Esophagus muscularis mucosa (tissue), 4 donors: Measurements from ENCODE around the gene TMEM82. TPM values are rescaled to one million over a fixed set of nuclear protein-coding genes. Genes with fewer than 3 reads are reported as not detected.

ENCODE experiments used
- DNase-seq: peaks from one replicate; pipeline ENCODE4 v3.0.0-alpha.2; 2017; ENCODE audit errors: extremely low spot score
- H3K27ac ChIP-seq, 4 donors: fragments of 200-600 bp; sonication (generic); replicated peaks in 1 of 4; 1 replicate in 3 of 4; 2 replicates in 1 of 4; pipeline ENCODE4 v1.5.1; 2016 to 2019; ENCODE audit warnings: mild to moderate bottlenecking in 1 of 4
- H3K27me3 ChIP-seq, 4 donors: fragments of 200-600 bp; sonication (generic); one replicate each; pipeline versions ENCODE4 v1.5.1 to v1.6.0; 2016 to 2019
- H3K36me3 ChIP-seq, 4 donors: fragments of 200-600 bp; sonication (generic); one replicate each; pipeline ENCODE4 v1.5.1; 2016 to 2019
- H3K4me1 ChIP-seq, 4 donors: fragments of 200-600 bp; sonication (generic); one replicate each; pipeline ENCODE4 v1.5.1; 2016 to 2019
- H3K4me3 ChIP-seq, 4 donors: fragments of 200-600 bp; sonication (generic); 1 replicate in 2 of 4; 2 replicates in 2 of 4; pipeline ENCODE4 v1.5.1; 2016 to 2019; ENCODE audit warnings: mild to moderate bottlenecking in 4 of 4, moderate library complexity in 1 of 4
- H3K9me3 ChIP-seq, 4 donors: fragments of 200-600 bp; sonication (generic); 1 replicate in 3 of 4; 2 replicates in 1 of 4; pipeline ENCODE4 v1.5.1; 2016 to 2019
- CTCF ChIP-seq, 3 experiments: fragments of 200-600 bp in 2 of 3; fragments of 450-650 bp in 1 of 3; sonication (generic) in 2 of 3; IDR thresholded peaks; one replicate each; pipeline ENCODE4 v1.5.1; 2017 to 2019; ENCODE audit warnings: antibody characterized with exemption in 3 of 3, mild to moderate bottlenecking in 2 of 3, moderate library complexity in 1 of 3
- EP300 ChIP-seq: sonication (generic); formaldehyde crosslinking; IDR thresholded peaks from one replicate; pipeline ENCODE4 v1.6.1; 2017; ENCODE audit warnings: antibody characterized with exemption
- POLR2A ChIP-seq: fragments of 450-650 bp; IDR thresholded peaks from one replicate; pipeline ENCODE4 v1.6.1; 2017; ENCODE audit warnings: antibody characterized with exemption, moderate library complexity, mild to moderate bottlenecking, low read depth
- POLR2AphosphoS5 ChIP-seq, 2 donors: sonication (generic); formaldehyde crosslinking; IDR thresholded peaks; one replicate each; pipeline ENCODE4 v1.6.1; 2017; ENCODE audit warnings: antibody characterized with exemption in 2 of 2
- WGBS: methylation state at CpG from one replicate; pipeline ENCODE4 v1.1.5; 2018; 5-methylcytosine and 5-hydroxymethylcytosine counted together
- intact Hi-C: fragments of 100-400 bp; cut with DNase I; formaldehyde crosslinking; loops from one replicate; pipeline ENCODE4 v1.15.1; 2023
- total RNA-seq, 4 donors: library from RNA; depleted of rRNA; stranded (reverse); fragments of >200 nt; gene quantifications; one replicate each; pipeline versions ENCODE4 v1.1.0 to v1.2.1, GENCODE V29; 2016

TMEM82 gene
- total RNA-seq, 4 donors from 2014 or later: not detected

GRCh38 chr1:15701784-15702183 lies 40.5 kb upstream of the TMEM82 start:
- Histone ChIP-seq H3K4me1 (peaks cover 50 to 86% (median 71%) of the 10 kb centered on the region in 4 donors), H3K36me3 (peaks cover 0 to 11% (median 9%) of the 10 kb centered on the region in 4 donors), H3K4me3 (no peak overlapping the region), H3K27me3 (no peaks in the 10 kb centered on the region), H3K9me3 (no peaks in the 10 kb centered on the region), H3K27ac (peak overlapping the region in 2 of 4 donors; percentile 87 to 91)
- DNase-seq: no peak
- 89% methylated on average over 8 of the region's 8 CpGs for WGBS
- intact Hi-C loops: no loop called here
- TF ChIP-seq EP300: no peak
- no peak for TF ChIP-seq POLR2AphosphoS5 (IDR thresholded peaks at IDR 0.05)
- no peak for TF ChIP-seq POLR2A
- no peak for TF ChIP-seq CTCF (IDR thresholded peaks at IDR 0.05)

GRCh38 chr1:15702722-15703550 lies 39.4 kb upstream of the TMEM82 start:
- no peaks in the 10 kb centered on the region for H3K27me3 ChIP-seq
- no peak for DNase-seq
- H3K4me1 ChIP-seq: peaks cover 48 to 86% (median 74%) of the 10 kb centered on the region in 4 donors
- H3K4me3 ChIP-seq: peak overlapping the region in 3 of 4 donors; percentile 2 to 15 (median 10)
- H3K9me3 ChIP-seq: no peaks in the 10 kb centered on the region
- peak overlapping the region; percentile 82 to 91 (median 85) for H3K27ac ChIP-seq
- intact Hi-C loops: no loop called here
- H3K36me3 ChIP-seq: peaks cover 0 to 10% (median 9%) of the 10 kb centered on the region in 4 donors
- 65% methylated on average over 19 of the region's 19 CpGs for WGBS
- no peak for TF ChIP-seq EP300
- TF ChIP-seq CTCF (IDR thresholded peaks at IDR 0.05): peak in 2 of 3 experiments; percentile 22 to 30

GRCh38 chr1:15703562-15703961 lies 38.7 kb upstream of the TMEM82 start:
- intact Hi-C loops: no loop called here
- peak; percentile 85 to 91 for TF ChIP-seq POLR2AphosphoS5 (IDR thresholded peaks at IDR 0.05)
- TF ChIP-seq CTCF (IDR thresholded peaks at IDR 0.05): no peak
- TF ChIP-seq POLR2A: peak; percentile 41
- no peak for TF ChIP-seq EP300
- 17% methylated on average over 8 of the region's 9 CpGs for WGBS
- Histone ChIP-seq H3K4me1 (peaks cover 48 to 89% (median 74%) of the 10 kb centered on the region in 4 donors), H3K27me3 (no peaks in the 10 kb centered on the region), H3K4me3 (peak overlapping the region in 3 of 4 donors; percentile 2 to 15 (median 10)), H3K27ac (peak overlapping the region; percentile 82 to 91 (median 85)), H3K9me3 (no peaks in the 10 kb centered on the region), H3K36me3 (peaks cover 0 to 10% (median 9%) of the 10 kb centered on the region in 4 donors)
- peak; percentile 94 for DNase-seq

GRCh38 chr1:15704526-15705183 lies 37.6 kb upstream of the TMEM82 start:
- H3K27ac ChIP-seq: peak overlapping the region; percentile 82 to 91 (median 85)
- H3K4me3 ChIP-seq: no peak overlapping the region
- WGBS: 82% methylated on average over 17 of the region's 17 CpGs
- DNase-seq: no peak
- peaks cover 0 to 10% (median 9%) of the 10 kb centered on the region in 4 donors for H3K36me3 ChIP-seq
- H3K27me3 ChIP-seq: no peaks in the 10 kb centered on the region
- no peaks in the 10 kb centered on the region for H3K9me3 ChIP-seq
- intact Hi-C loops: no loop called here
- no peak for TF ChIP-seq POLR2AphosphoS5 (IDR thresholded peaks at IDR 0.05)
- no peak for TF ChIP-seq POLR2A
- TF ChIP-seq EP300: no peak
- TF ChIP-seq CTCF (IDR thresholded peaks at IDR 0.05): no peak
- H3K4me1 ChIP-seq: peaks cover 48 to 91% (median 77%) of the 10 kb centered on the region in 4 donors
